Ishikawa (cell line): ENCODE results near the gene PTER.

Source experiments
- CEBPB ChIP-seq: IDR thresholded peaks from 2 replicates; pipeline ENCODE4 v1.6.1; 2012
- CREB1 ChIP-seq: IDR thresholded peaks from 2 replicates; pipeline ENCODE4 v1.6.1; 2012; ENCODE audit warnings: low read depth
- EGR1 ChIP-seq: IDR thresholded peaks from 2 replicates; pipeline ENCODE4 v1.6.1; 2012
- EP300 ChIP-seq: IDR thresholded peaks from 2 replicates; pipeline ENCODE4 v1.6.1; 2012; ENCODE audit warnings: borderline replicate concordance
- FOXM1 ChIP-seq: IDR thresholded peaks from 2 replicates; pipeline ENCODE4 v1.6.1; 2012; ENCODE audit warnings: low read depth, borderline replicate concordance
- MAX ChIP-seq: IDR thresholded peaks from 2 replicates; pipeline ENCODE4 v1.6.1; 2012
- NFIC ChIP-seq: IDR thresholded peaks from 2 replicates; pipeline ENCODE4 v1.6.1; 2012
- RAD21 ChIP-seq: IDR thresholded peaks from 2 replicates; pipeline ENCODE4 v1.6.1; 2012; ENCODE audit warnings: low read depth
- REST ChIP-seq: IDR thresholded peaks from 2 replicates; pipeline ENCODE4 v1.6.1; 2012; ENCODE audit warnings: low read depth, mild to moderate bottlenecking
- TAF1 ChIP-seq: IDR thresholded peaks from 2 replicates; pipeline ENCODE4 v1.6.1; 2012; ENCODE audit warnings: low read depth, mild to moderate bottlenecking
- TCF12 ChIP-seq: IDR thresholded peaks from 2 replicates; pipeline ENCODE4 v1.6.1; 2012; ENCODE audit warnings: low read depth
- TEAD4 ChIP-seq: IDR thresholded peaks from 2 replicates; pipeline ENCODE4 v1.6.1; 2012
- USF1 ChIP-seq: IDR thresholded peaks from 2 replicates; pipeline ENCODE4 v1.6.1; 2012
- YY1 ChIP-seq: IDR thresholded peaks from 2 replicates; pipeline ENCODE4 v1.6.1; 2012; ENCODE audit warnings: low read depth
- ZBTB7A ChIP-seq: IDR thresholded peaks from 2 replicates; pipeline ENCODE4 v1.6.1; 2012; ENCODE audit warnings: low read depth

PTER gene

GRCh38 chr10:16509996-16510395, 73.2 kb downstream of the PTER start:
- TF ChIP-seq NFIC (no peak), USF1 (no peak), ZBTB7A (no peak), MAX (no peak), EGR1 (no peak), FOXM1 (no peak), CREB1 (no peak), YY1 (no peak), TEAD4 (no peak), TAF1 (no peak), RAD21 (no peak), EP300 (no peak), REST (no peak), TCF12 (no peak)

- TF ChIP-seq TAF1 (no peak), FOXM1 (no peak), USF1 (no peak), TCF12 (no peak), CEBPB (no peak), ZBTB7A (no peak), CREB1 (no peak), RAD21 (no peak), EGR1 (no peak)
Observed at GRCh38 chr10:16510843-16511242, 74.0 kb downstream of the PTER start.

- TF ChIP-seq CEBPB (no peak), CREB1 (no peak), EP300 (no peak), YY1 (no peak), RAD21 (no peak), TAF1 (no peak)
Observed at GRCh38 chr10:16518822-16519221, 82.0 kb downstream of the PTER start.

GRCh38 chr10:16519250-16519907, 82.6 kb downstream of the PTER start:
- TF ChIP-seq NFIC (no peak), YY1 (no peak), TAF1 (no peak), CREB1 (no peak), FOXM1 (no peak), TCF12 (no peak), RAD21 (no peak), EGR1 (no peak), EP300 (no peak), TEAD4 (no peak), USF1 (no peak), REST (no peak), CEBPB (no peak), ZBTB7A (no peak)

GRCh38 chr10:16519908-16520861, 83.4 kb downstream of the PTER start:
- no peak for TF ChIP-seq TCF12
- no peak for TF ChIP-seq CREB1
- TF ChIP-seq YY1, result no peak
- TF ChIP-seq RAD21, result no peak
- TF ChIP-seq NFIC, result no peak
- TF ChIP-seq TAF1, result no peak
- no peak for TF ChIP-seq EGR1

GRCh38 chr10:16520900-16521299, 84.1 kb downstream of the PTER start:
- TF ChIP-seq YY1, result no peak
- no peak for TF ChIP-seq TCF12
- no peak for TF ChIP-seq EGR1
- TF ChIP-seq TAF1, result no peak
- TF ChIP-seq CREB1, result no peak
- TF ChIP-seq EP300, result no peak
- TF ChIP-seq USF1, result no peak
- no peak for TF ChIP-seq TEAD4
